Body of pancreas (tissue), 4 donors: ENCODE results near the gene SETD2. TPM values are rescaled to one million over a fixed set of nuclear protein-coding genes. Genes with fewer than 3 reads are reported as not detected.
A peak's percentile ranks its signal among the peaks of the same experiment; 100 is the strongest.
"Not testable (repeated sequence)": the region's sequence is repeated elsewhere in the genome, so short reads cannot be mapped to it uniquely, and the experiment has no call there.

Experiments used
- ATAC-seq: fragments of 150-250 bp; one replicate; pipeline ENCODE4 v1.9.1; 2016
- DNase-seq, 4 donors: peaks; one replicate each; pipeline ENCODE4 v3.0.0-alpha.2; 2019
- H3K27ac ChIP-seq, 4 donors: fragments of 200-600 bp; sonication (generic); 1 replicate in 3 of 4; 2 replicates in 1 of 4; pipeline versions ENCODE4 v1.5.1 to v1.6.1; 2016 to 2019; ENCODE audit warnings: mild to moderate bottlenecking in 1 of 4, mixed read lengths in 1 of 4, moderate library complexity in 1 of 4
- H3K27me3 ChIP-seq, 2 donors: fragments of 200-600 bp; sonication (generic); one replicate each; pipeline ENCODE4 v1.6.0; 2016; ENCODE audit warnings: mild to moderate bottlenecking in 1 of 2
- H3K36me3 ChIP-seq, 2 donors: fragments of 200-600 bp; sonication (generic); replicated peaks in 1 of 2; 2 replicates each; pipeline ENCODE4 v1.5.1; 2016; ENCODE audit warnings: low read depth in 2 of 2; ENCODE audit not compliant: insufficient read depth in 1 of 2
- H3K4me1 ChIP-seq: fragments of 200-600 bp; sonication (generic); one replicate; pipeline ENCODE4 v1.6.0; 2016
- H3K4me3 ChIP-seq, 2 donors: fragments of 200-600 bp; sonication (generic); 1 replicate in 1 of 2; 2 replicates in 1 of 2; pipeline ENCODE4 v1.5.1; 2016 to 2019
- H3K9me3 ChIP-seq, 3 donors: fragments of 200-600 bp; sonication (generic); 1 replicate in 2 of 3; 2 replicates in 1 of 3; pipeline ENCODE4 v1.5.1; 2016
- POLR2A ChIP-seq, 3 donors: fragments of 450-650 bp; IDR thresholded peaks; one replicate each; pipeline ENCODE4 v1.6.1; 2016; ENCODE audit warnings: antibody characterized with exemption in 3 of 3, mild to moderate bottlenecking in 2 of 3
- WGBS, 2 donors: methylation state at CpG; one replicate each; pipeline ENCODE4 v1.1.5; 2017; 5-methylcytosine and 5-hydroxymethylcytosine counted together
- intact Hi-C: fragments of 100-400 bp; cut with DNase I; formaldehyde crosslinking; loops from one replicate; pipeline ENCODE4 v1.15.1; 2023
- total RNA-seq, 2 donors: library from RNA; depleted of rRNA; stranded (reverse); fragments of >200 nt; gene quantifications; one replicate each; pipeline ENCODE4 v1.1.0, GENCODE V29; 2016
- TF ChIP-seq, protein P1 (sequence below), 7 experiments: fragments of 450-650 bp in 4 of 7; fragments of 200-600 bp in 3 of 7; sonication (generic) in 3 of 7; IDR thresholded peaks; one replicate each; pipeline ENCODE4 v1.5.1; 2016 to 2019; ENCODE audit warnings: antibody characterized with exemption in 7 of 7

Gene SETD2
- total RNA-seq, 2 donors from 2014 or later = 49.5 to 70.2 TPM

DNA sequence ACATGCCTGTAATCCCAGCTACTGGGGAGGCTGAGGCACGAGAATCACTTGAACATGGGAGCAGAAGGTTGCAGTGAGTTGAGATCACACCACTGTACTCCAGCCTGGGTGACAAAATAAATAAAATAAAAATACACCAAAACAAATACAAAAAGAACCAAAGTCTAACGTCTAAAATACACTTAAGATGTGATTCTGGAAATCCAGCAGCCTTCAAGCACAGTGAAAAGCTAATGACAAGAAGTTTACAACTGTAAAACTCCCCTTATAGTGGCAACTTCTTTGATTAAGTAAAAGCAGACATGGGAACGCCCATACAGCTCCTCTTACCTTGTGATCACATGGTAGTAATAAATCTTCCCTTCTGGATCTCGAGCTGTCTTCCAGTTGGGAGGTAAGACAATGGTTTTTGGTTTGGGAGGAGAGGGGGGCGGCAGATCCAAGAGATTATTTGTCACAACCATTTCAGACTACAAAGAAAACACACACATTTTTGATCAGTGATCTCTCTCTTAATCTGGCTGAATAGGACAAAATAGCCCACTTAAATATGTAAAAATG lies 121.6 kb downstream of the SETD2 start:
- Histone ChIP-seq H3K9me3 (no peaks in the 10 kb centered on the region), H3K36me3 (peaks cover 9 to 16% of the 10 kb centered on the region in 2 donors), H3K27me3 (no peaks in the 10 kb centered on the region), H3K27ac (no peak overlapping the region), H3K4me3 (no peak overlapping the region), H3K4me1 (no peaks in the 10 kb centered on the region)
- intact Hi-C loops = no loop called here
- TF ChIP-seq, protein P1, sequence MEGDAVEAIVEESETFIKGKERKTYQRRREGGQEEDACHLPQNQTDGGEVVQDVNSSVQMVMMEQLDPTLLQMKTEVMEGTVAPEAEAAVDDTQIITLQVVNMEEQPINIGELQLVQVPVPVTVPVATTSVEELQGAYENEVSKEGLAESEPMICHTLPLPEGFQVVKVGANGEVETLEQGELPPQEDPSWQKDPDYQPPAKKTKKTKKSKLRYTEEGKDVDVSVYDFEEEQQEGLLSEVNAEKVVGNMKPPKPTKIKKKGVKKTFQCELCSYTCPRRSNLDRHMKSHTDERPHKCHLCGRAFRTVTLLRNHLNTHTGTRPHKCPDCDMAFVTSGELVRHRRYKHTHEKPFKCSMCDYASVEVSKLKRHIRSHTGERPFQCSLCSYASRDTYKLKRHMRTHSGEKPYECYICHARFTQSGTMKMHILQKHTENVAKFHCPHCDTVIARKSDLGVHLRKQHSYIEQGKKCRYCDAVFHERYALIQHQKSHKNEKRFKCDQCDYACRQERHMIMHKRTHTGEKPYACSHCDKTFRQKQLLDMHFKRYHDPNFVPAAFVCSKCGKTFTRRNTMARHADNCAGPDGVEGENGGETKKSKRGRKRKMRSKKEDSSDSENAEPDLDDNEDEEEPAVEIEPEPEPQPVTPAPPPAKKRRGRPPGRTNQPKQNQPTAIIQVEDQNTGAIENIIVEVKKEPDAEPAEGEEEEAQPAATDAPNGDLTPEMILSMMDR (IDR thresholded peaks at IDR 0.05) = no peak
- no peak for TF ChIP-seq POLR2A (IDR thresholded peaks at IDR 0.05)
- WGBS, 2 donors = 75 to 80% methylated on average over 5 of the region's 5 CpGs
- no peak for DNase-seq
- no peak for ATAC-seq

DNA sequence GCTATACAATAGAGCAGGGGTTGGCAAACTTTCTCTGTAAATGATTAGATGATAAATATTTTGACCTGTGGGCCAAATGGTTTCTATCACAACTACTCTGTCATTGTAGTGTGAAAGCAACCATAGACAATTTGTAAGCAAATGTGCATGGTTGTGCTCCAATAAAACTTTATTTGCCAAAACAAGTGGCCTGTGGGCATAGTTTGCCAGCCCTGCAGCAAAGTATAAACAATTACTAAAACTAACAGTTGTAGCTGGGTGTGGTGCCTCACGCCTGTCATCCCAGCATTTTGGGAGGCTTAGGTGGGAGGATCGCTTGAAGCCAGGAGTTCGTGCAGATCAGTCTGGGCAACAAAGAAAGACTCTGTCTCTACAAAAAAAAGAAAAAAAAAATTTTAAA lies 122.8 kb downstream of the SETD2 start:
- WGBS, 2 donors = 87 to 97% methylated on average over 3 of the region's 3 CpGs
- H3K36me3 ChIP-seq = peaks cover 9 to 17% of the 10 kb centered on the region in 2 donors
- no peaks in the 10 kb centered on the region for H3K27me3 ChIP-seq
- no peak for ATAC-seq
- no peak overlapping the region for H3K27ac ChIP-seq
- no peaks in the 10 kb centered on the region for H3K9me3 ChIP-seq
- intact Hi-C loops = no loop called here
- H3K4me1 ChIP-seq = peaks cover 6% of the 10 kb centered on the region
- no peak overlapping the region for H3K4me3 ChIP-seq
- TF ChIP-seq POLR2A (IDR thresholded peaks at IDR 0.05) = no peak
- TF ChIP-seq, protein P1 (IDR thresholded peaks at IDR 0.05) = no peak
- DNase-seq = no peak

DNA sequence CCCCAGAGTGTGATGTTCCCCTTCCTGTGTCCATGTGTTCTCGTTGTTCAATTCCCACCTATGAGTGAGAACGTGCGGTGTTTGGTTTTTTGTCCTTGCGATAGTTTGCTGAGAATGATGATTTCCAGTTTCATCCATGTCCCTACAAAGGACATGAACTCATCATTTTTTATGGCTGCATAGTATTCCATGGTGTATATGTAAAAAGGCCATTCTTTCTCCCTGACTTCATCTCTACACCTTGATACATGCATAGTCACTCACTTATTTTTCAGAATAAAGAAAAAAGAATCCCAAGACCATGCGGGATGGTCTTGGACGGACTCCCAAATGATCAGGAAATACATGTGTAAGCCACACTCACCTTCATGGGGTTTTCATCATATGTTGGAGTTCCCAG lies 126.6 kb downstream of the SETD2 start:
- DNase-seq, H3K4me3 ChIP-seq, H3K9me3 ChIP-seq, H3K27ac ChIP-seq, ATAC-seq, H3K27me3 ChIP-seq, intact Hi-C loops: not testable (repeated sequence)
- peaks cover 9 to 19% of the 10 kb centered on the region in 2 donors for H3K36me3 ChIP-seq
- peaks cover 17% of the 10 kb centered on the region for H3K4me1 ChIP-seq
- WGBS, 2 donors = 67 to 84% methylated on average over 3 to 6 of the region's 6 CpGs

DNA sequence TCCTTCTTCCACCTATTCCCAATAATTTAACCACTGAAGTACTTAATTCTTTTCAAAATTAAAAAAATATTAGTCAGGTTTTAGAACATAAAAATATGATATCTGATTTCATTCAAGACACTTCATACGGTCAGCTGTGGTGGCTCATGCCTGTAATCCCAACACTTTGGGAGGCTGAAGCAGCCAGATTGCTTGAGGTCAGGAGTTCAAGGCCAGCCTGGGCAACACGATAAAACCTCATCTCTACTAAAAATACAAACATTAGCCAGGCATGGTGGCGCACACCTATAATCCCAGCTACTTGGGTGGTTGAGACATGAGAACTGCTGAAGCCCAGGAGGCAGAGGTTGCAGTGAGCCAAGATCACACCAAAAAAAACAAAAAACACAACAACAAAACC lies 127.8 kb downstream of the SETD2 start:
- H3K27ac ChIP-seq = peak overlapping the region in 2 of 4 donors; percentile 8 to 31
- H3K36me3 ChIP-seq = peaks cover 9 to 13% of the 10 kb centered on the region in 2 donors
- H3K27me3 ChIP-seq = no peaks in the 10 kb centered on the region
- no peak overlapping the region for H3K4me3 ChIP-seq
- WGBS, 2 donors = 34 to 51% methylated on average over 3 of the region's 3 CpGs
- DNase-seq (no peak), ATAC-seq (no peak)
- TF ChIP-seq, protein P1 (IDR thresholded peaks at IDR 0.05) = no peak
- TF ChIP-seq POLR2A (IDR thresholded peaks at IDR 0.05) = no peak
- H3K4me1 ChIP-seq = peaks cover 17% of the 10 kb centered on the region
- intact Hi-C loops = no loop called here
- H3K9me3 ChIP-seq = no peaks in the 10 kb centered on the region

DNA sequence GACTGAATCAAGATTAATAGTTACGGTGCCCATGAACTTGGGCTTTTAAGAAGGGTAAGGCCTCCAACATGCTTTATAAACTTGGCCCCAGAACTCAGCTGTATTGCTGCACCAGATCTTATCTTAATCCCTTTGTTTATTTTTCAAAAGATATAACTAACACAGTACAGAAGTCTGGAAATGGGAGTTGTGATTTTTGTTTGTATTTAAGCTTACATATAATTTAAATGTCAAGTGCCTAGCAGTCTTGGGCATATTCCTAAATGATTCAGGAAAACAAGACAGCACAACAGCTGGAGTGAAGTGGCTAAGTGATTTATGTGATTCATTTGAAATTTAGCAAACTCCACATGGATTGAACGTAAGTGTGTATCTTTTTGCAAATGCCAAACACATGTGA lies 128.3 kb downstream of the SETD2 start:
- Histone ChIP-seq H3K4me3 (no peak overlapping the region), H3K27ac (peak overlapping the region in 3 of 4 donors; percentile 8 to 43 (median 16)), H3K9me3 (no peaks in the 10 kb centered on the region), H3K36me3 (peaks cover 6 to 10% of the 10 kb centered on the region in 2 donors), H3K4me1 (peaks cover 17% of the 10 kb centered on the region), H3K27me3 (no peaks in the 10 kb centered on the region)
- ATAC-seq (no peak), DNase-seq (no peak)
- 40 to 66% methylated on average over 2 of the region's 2 CpGs for WGBS, 2 donors
- intact Hi-C loops = no loop called here
- no peak for TF ChIP-seq POLR2A (IDR thresholded peaks at IDR 0.05)
- TF ChIP-seq, protein P1 (IDR thresholded peaks at IDR 0.05) = no peak
